Stimulated activated CD8-positive, alpha-beta memory T cell treated with anti-CD3 and anti-CD28 coated beads, Interleukin-4, amount 100 ng/mL, for 24 hours (primary cell): ENCODE data around the gene EZH2.

Experiments used
- DNase-seq: peaks from one replicate; pipeline ENCODE4 v3.0.0-alpha.2; 2020; ENCODE audit warnings: low read depth

Gene EZH2

GRCh38 chr7:148884049-148884298, at the start of gene EZH2:
EZH2 (minus strand) TSS chr7:148884291; CDS start chr7:148847298, 36,993 bp downstream.
- no peak for DNase-seq

GRCh38 chr7:148931470-148931869, 47.4 kb upstream of the EZH2 start:
- DNase-seq, result no peak

GRCh38 chr7:148930335-148930734, 46.2 kb upstream of the EZH2 start:
- no peak for DNase-seq

GRCh38 chr7:148929176-148929575, 45.1 kb upstream of the EZH2 start:
- no peak for DNase-seq

- no peak for DNase-seq
Measured at GRCh38 chr7:148927123-148928045, 43.3 kb upstream of the EZH2 start.

GRCh38 chr7:148925836-148926235, 41.7 kb upstream of the EZH2 start:
- no peak for DNase-seq

GRCh38 chr7:148924011-148924410, 39.9 kb upstream of the EZH2 start:
- no peak for DNase-seq

- no peak for DNase-seq
Measured at GRCh38 chr7:148921806-148922205, 37.7 kb upstream of the EZH2 start.

- DNase-seq, result no peak
Measured at GRCh38 chr7:148921189-148921588, 37.1 kb upstream of the EZH2 start.

GRCh38 chr7:148919859-148920258, 35.8 kb upstream of the EZH2 start:
- no peak for DNase-seq

- no peak for DNase-seq
Measured at GRCh38 chr7:148918058-148918596, 34.0 kb upstream of the EZH2 start.

GRCh38 chr7:148916186-148916585, 32.1 kb upstream of the EZH2 start:
- DNase-seq, result no peak

GRCh38 chr7:148915211-148915610, 31.1 kb upstream of the EZH2 start:
- no peak for DNase-seq

- DNase-seq, result peak; percentile 24
Measured at GRCh38 chr7:148914208-148914777, 30.2 kb upstream of the EZH2 start.

GRCh38 chr7:148912758-148913541, 28.9 kb upstream of the EZH2 start:
- DNase-seq, result no peak

GRCh38 chr7:148912151-148912550, 28.1 kb upstream of the EZH2 start:
- no peak for DNase-seq

GRCh38 chr7:148911626-148912025, 27.5 kb upstream of the EZH2 start:
- DNase-seq, result no peak

- no peak for DNase-seq
Measured at GRCh38 chr7:148909568-148909967, 25.5 kb upstream of the EZH2 start.

- no peak for DNase-seq
Measured at GRCh38 chr7:148906707-148907498, 22.8 kb upstream of the EZH2 start.

- no peak for DNase-seq
Measured at GRCh38 chr7:148905093-148905666, 21.1 kb upstream of the EZH2 start.

- DNase-seq, result no peak
Measured at GRCh38 chr7:148903504-148903903, 19.4 kb upstream of the EZH2 start.

GRCh38 chr7:148901178-148901577, 17.1 kb upstream of the EZH2 start:
- DNase-seq, result no peak
